Uterus (tissue), 2 donors: ENCODE data around the gene BCAS4.

ENCODE experiments used
- POLR2A ChIP-seq, 2 donors: fragments of 450-650 bp; IDR thresholded peaks; one replicate each; pipeline ENCODE4 v1.6.1; 2016; ENCODE audit warnings: antibody characterized with exemption in 2 of 2, mild to moderate bottlenecking in 1 of 2, moderate library complexity in 1 of 2
- TF ChIP-seq, protein P1 (sequence below), 4 experiments: fragments of 200-600 bp in 2 of 4; fragments of 450-650 bp in 2 of 4; sonication (generic) in 2 of 4; IDR thresholded peaks; one replicate each; pipeline ENCODE4 v1.5.1; 2016 to 2019; ENCODE audit warnings: antibody characterized with exemption in 4 of 4, mild to moderate bottlenecking in 2 of 4, moderate library complexity in 1 of 4

DNA sequence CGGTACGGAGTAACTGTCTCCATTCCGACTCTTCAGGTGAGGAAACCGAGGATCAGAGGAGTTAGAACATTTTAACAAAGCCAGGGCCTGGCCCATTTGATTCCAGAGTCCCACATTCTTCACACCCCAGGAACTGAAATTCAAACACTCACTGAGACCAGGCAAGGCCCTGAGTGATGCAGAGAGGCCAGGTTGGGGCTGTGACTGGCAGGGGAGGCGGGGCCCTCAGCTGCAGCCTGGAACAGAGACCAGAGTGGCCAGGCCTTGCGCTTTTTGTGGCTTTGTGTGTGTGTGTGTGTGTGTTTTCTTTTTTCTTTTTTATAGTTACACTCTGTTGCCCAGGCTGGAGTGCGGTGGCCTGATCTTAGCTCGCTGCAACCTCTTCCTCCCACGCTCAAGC, 57.2 kb downstream of the BCAS4 start:
- TF ChIP-seq, protein P1, sequence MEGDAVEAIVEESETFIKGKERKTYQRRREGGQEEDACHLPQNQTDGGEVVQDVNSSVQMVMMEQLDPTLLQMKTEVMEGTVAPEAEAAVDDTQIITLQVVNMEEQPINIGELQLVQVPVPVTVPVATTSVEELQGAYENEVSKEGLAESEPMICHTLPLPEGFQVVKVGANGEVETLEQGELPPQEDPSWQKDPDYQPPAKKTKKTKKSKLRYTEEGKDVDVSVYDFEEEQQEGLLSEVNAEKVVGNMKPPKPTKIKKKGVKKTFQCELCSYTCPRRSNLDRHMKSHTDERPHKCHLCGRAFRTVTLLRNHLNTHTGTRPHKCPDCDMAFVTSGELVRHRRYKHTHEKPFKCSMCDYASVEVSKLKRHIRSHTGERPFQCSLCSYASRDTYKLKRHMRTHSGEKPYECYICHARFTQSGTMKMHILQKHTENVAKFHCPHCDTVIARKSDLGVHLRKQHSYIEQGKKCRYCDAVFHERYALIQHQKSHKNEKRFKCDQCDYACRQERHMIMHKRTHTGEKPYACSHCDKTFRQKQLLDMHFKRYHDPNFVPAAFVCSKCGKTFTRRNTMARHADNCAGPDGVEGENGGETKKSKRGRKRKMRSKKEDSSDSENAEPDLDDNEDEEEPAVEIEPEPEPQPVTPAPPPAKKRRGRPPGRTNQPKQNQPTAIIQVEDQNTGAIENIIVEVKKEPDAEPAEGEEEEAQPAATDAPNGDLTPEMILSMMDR (IDR thresholded peaks at IDR 0.05), result no peak
- no peak for TF ChIP-seq POLR2A (IDR thresholded peaks at IDR 0.05)
